Lower leg skin (tissue), 3 donors: ENCODE results near the gene IL25.

Experiments
- POLR2A ChIP-seq, 2 donors: fragments of 450-650 bp; IDR thresholded peaks; one replicate each; pipeline ENCODE4 v1.6.1; 2016 to 2017; ENCODE audit warnings: antibody characterized with exemption in 2 of 2, mild to moderate bottlenecking in 1 of 2, moderate library complexity in 1 of 2
- TF ChIP-seq, protein P1 (sequence below), 3 donors: fragments of 450-650 bp; IDR thresholded peaks; one replicate each; pipeline ENCODE4 v1.5.1; 2016; ENCODE audit warnings: antibody characterized with exemption in 3 of 3, mild to moderate bottlenecking in 3 of 3, moderate library complexity in 2 of 3

GRCh38 chr14:23392613-23393012 lies 20.0 kb downstream of the IL25 start:
- TF ChIP-seq, protein P1, sequence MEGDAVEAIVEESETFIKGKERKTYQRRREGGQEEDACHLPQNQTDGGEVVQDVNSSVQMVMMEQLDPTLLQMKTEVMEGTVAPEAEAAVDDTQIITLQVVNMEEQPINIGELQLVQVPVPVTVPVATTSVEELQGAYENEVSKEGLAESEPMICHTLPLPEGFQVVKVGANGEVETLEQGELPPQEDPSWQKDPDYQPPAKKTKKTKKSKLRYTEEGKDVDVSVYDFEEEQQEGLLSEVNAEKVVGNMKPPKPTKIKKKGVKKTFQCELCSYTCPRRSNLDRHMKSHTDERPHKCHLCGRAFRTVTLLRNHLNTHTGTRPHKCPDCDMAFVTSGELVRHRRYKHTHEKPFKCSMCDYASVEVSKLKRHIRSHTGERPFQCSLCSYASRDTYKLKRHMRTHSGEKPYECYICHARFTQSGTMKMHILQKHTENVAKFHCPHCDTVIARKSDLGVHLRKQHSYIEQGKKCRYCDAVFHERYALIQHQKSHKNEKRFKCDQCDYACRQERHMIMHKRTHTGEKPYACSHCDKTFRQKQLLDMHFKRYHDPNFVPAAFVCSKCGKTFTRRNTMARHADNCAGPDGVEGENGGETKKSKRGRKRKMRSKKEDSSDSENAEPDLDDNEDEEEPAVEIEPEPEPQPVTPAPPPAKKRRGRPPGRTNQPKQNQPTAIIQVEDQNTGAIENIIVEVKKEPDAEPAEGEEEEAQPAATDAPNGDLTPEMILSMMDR (IDR thresholded peaks at IDR 0.05), result no peak
- no peak for TF ChIP-seq POLR2A (IDR thresholded peaks at IDR 0.05)
